OCI-LY1 (cell line): ENCODE data around the gene SACM1L.

ENCODE experiments used
- H2AFZ ChIP-seq: fragments of 200-600 bp; sonication (generic), shearing (Covaris generic); 2 replicates; pipeline ENCODE4 v1.6.0; 2014; ENCODE audit warnings: antibody characterized with exemption, mild to moderate bottlenecking, low read length
- H3F3A ChIP-seq: fragments of 200-600 bp; sonication (generic), shearing (Covaris generic); 2 replicates; pipeline ENCODE4 v1.6.0; 2014; ENCODE audit warnings: mild to moderate bottlenecking, antibody characterized with exemption, low read length, moderate library complexity; ENCODE audit not compliant: insufficient read depth
- H3K27ac ChIP-seq: fragments of 200-600 bp; sonication (generic); 2 replicates; pipeline ENCODE4 v1.5.1; 2014; ENCODE audit warnings: low read length, mixed run types, mild to moderate bottlenecking, low read depth; ENCODE audit not compliant: poor library complexity, severe bottlenecking
- H3K27me3 ChIP-seq: fragments of 200-600 bp; sonication (generic); 2 replicates; pipeline ENCODE4 v1.6.0; 2014; ENCODE audit warnings: antibody characterized with exemption, mild to moderate bottlenecking, low read length, moderate library complexity; ENCODE audit not compliant: insufficient read depth
- H3K36me3 ChIP-seq: fragments of 200-600 bp; sonication (generic); 2 replicates; pipeline ENCODE4 v1.6.1; 2014; ENCODE audit warnings: mild to moderate bottlenecking, antibody characterized with exemption, low read length, moderate library complexity, mixed read lengths; ENCODE audit not compliant: insufficient read depth
- H3K4me1 ChIP-seq: fragments of 200-600 bp; sonication (generic); 2 replicates; pipeline ENCODE4 v1.5.1; 2014; ENCODE audit warnings: mild to moderate bottlenecking, low read length, moderate library complexity; ENCODE audit not compliant: insufficient read depth, severe bottlenecking
- H3K4me2 ChIP-seq: fragments of 200-600 bp; sonication (generic), shearing (Covaris generic); 2 replicates; pipeline ENCODE4 v1.6.1; 2014; ENCODE audit warnings: low read length
- H3K4me3 ChIP-seq: fragments of 200-600 bp; sonication (generic); 2 replicates; pipeline ENCODE4 v1.5.1; 2014; ENCODE audit warnings: low read length, low read depth, mild to moderate bottlenecking, mixed read lengths; ENCODE audit not compliant: poor library complexity, severe bottlenecking
- H3K79me2 ChIP-seq: fragments of 200-600 bp; shearing (Covaris generic); 2 replicates; pipeline ENCODE4 v1.6.1; 2016; ENCODE audit warnings: mixed run types, low read length, mixed read lengths; ENCODE audit not compliant: insufficient read depth
- H3K9ac ChIP-seq: fragments of 200-600 bp; sonication (generic), shearing (Covaris generic); 2 replicates; pipeline ENCODE4 v1.6.1; 2014; ENCODE audit warnings: mild to moderate bottlenecking, low read length, mixed read lengths
- H3K9me2 ChIP-seq: fragments of 200-600 bp; sonication (generic), shearing (Covaris generic); 2 replicates; pipeline ENCODE4 v1.6.1; 2014; ENCODE audit warnings: low read depth, mild to moderate bottlenecking, low read length, mixed read lengths
- H3K9me3 ChIP-seq: fragments of 200-600 bp; shearing (Covaris generic); 2 replicates; pipeline ENCODE4 v1.6.1; 2014; ENCODE audit warnings: low read length, mixed read lengths
- H4K20me1 ChIP-seq: fragments of 200-600 bp; sonication (generic), shearing (Covaris generic); 2 replicates; pipeline ENCODE4 v1.6.0; 2016; ENCODE audit warnings: mild to moderate bottlenecking, low read length; ENCODE audit not compliant: insufficient read depth
- EZH2 ChIP-seq: fragments of 200-600 bp; sonication (generic), shearing (Covaris generic); IDR thresholded peaks from 2 replicates; pipeline ENCODE4 v1.8.0; 2017; ENCODE audit warnings: borderline replicate concordance, mixed run types, mild to moderate bottlenecking, antibody characterized with exemption, low read length, moderate library complexity, mixed read lengths
- TF ChIP-seq, protein P1 (sequence below): fragments of 200-600 bp; sonication (generic), shearing (Covaris generic); IDR thresholded peaks from 2 replicates; pipeline ENCODE4 v1.5.1; 2017; ENCODE audit warnings: mild to moderate bottlenecking, antibody characterized with exemption, low read length, moderate library complexity, mixed read lengths

The SACM1L gene

GRCh38 chr3:45686850-45687249 lies 2.3 kb upstream of the SACM1L start:
- Histone ChIP-seq H3K79me2 (peaks cover 22% of the 10 kb centered on the region), H3F3A (no peaks in the 10 kb centered on the region), H3K36me3 (peaks cover 4% of the 10 kb centered on the region; the same call in 1 of the 2 replicates), H3K4me2 (no peak overlapping the region), H3K4me3 (no peak overlapping the region), H3K27me3 (no peaks in the 10 kb centered on the region), H3K4me1 (peaks cover 20% of the 10 kb centered on the region), H3K9ac (no peak overlapping the region), H2AFZ (no peak overlapping the region), H3K27ac (no peak overlapping the region), H3K9me2 (no peaks in the 10 kb centered on the region), H4K20me1 (no peaks in the 10 kb centered on the region), H3K9me3 (no peaks in the 10 kb centered on the region)
- TF ChIP-seq, protein P1, sequence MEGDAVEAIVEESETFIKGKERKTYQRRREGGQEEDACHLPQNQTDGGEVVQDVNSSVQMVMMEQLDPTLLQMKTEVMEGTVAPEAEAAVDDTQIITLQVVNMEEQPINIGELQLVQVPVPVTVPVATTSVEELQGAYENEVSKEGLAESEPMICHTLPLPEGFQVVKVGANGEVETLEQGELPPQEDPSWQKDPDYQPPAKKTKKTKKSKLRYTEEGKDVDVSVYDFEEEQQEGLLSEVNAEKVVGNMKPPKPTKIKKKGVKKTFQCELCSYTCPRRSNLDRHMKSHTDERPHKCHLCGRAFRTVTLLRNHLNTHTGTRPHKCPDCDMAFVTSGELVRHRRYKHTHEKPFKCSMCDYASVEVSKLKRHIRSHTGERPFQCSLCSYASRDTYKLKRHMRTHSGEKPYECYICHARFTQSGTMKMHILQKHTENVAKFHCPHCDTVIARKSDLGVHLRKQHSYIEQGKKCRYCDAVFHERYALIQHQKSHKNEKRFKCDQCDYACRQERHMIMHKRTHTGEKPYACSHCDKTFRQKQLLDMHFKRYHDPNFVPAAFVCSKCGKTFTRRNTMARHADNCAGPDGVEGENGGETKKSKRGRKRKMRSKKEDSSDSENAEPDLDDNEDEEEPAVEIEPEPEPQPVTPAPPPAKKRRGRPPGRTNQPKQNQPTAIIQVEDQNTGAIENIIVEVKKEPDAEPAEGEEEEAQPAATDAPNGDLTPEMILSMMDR, result no peak
- TF ChIP-seq EZH2, result no peak

DNA sequence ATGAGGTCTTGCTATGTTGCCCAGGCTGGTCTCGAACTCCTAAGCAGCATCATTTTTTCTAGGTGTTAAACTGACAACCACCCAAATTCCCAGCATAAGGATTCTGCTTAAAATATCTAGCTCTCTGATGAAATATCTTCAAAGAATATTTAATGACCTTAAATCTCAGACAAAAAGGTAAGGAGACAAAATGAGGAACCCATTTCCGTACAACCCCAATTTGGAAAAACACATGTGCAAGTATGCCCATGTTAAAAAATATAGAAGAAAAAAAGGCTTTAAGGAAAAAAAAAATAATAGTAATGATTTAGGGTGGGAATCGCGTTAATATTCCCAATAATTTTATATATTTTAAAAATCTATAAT lies 1.4 kb upstream of the SACM1L start:
- H3K4me2 ChIP-seq, result peak overlapping the region; percentile 81
- H4K20me1 ChIP-seq, result no peaks in the 10 kb centered on the region
- peak overlapping the region; percentile 58; the same call in 1 of the 2 replicates for H3K9ac ChIP-seq

GRCh38 chr3:45688194-45688881 lies 858 bp upstream of the SACM1L start:
- Histone ChIP-seq H3F3A (no peaks in the 10 kb centered on the region), H3K4me3 (peak overlapping the region; percentile 95)

More for the DNA sequence above, 1.4 kb upstream of the SACM1L start:
- Histone ChIP-seq H2AFZ (no peak overlapping the region), H3K4me3 (peak overlapping the region; percentile 95), H3K27me3 (no peaks in the 10 kb centered on the region), H3K27ac (no peak overlapping the region), H3F3A (no peaks in the 10 kb centered on the region), H3K79me2 (peaks cover 24% of the 10 kb centered on the region), H3K36me3 (peaks cover 11% of the 10 kb centered on the region; the same call in 1 of the 2 replicates), H3K9me3 (no peaks in the 10 kb centered on the region), H3K9me2 (no peaks in the 10 kb centered on the region), H3K4me1 (peaks cover 26% of the 10 kb centered on the region)
- TF ChIP-seq, protein P1, result no peak
- TF ChIP-seq EZH2, result no peak

More at GRCh38 chr3:45688194-45688881, 858 bp upstream of the SACM1L start:
- Histone ChIP-seq H3K9me3 (no peaks in the 10 kb centered on the region), H3K9me2 (no peaks in the 10 kb centered on the region), H4K20me1 (no peaks in the 10 kb centered on the region), H3K79me2 (peaks cover 27% of the 10 kb centered on the region), H3K4me2 (peak overlapping the region; percentile 81), H3K36me3 (peaks cover 15% of the 10 kb centered on the region; the same call in 1 of the 2 replicates), H3K27me3 (no peaks in the 10 kb centered on the region), H3K4me1 (peaks cover 32% of the 10 kb centered on the region), H3K27ac (peak overlapping the region; percentile 19), H2AFZ (no peak overlapping the region), H3K9ac (peak overlapping the region; percentile 58)
- TF ChIP-seq, protein P1, result no peak
- TF ChIP-seq EZH2, result no peak
